CD4-positive, alpha-beta memory T cell (primary cell): ENCODE results near the gene PLCD3. TPM values are rescaled to one million over a fixed set of nuclear protein-coding genes. Genes with fewer than 3 reads are reported as not detected.
A peak's percentile ranks its signal among the peaks of the same experiment; 100 is the strongest.

Experiments
- CTCF ChIA-PET: fragments of 350-600 bp; sonication (Branson Sonifier 250); formaldehyde crosslinking; loops from one replicate; lab custom pipeline; 2021; ENCODE audit warnings: inconsistent platforms; ENCODE audit not compliant: partially characterized antibody; lab: Charles Lee
- POLR2A ChIA-PET: fragments of 350-600 bp; sonication (Branson Sonifier 250); formaldehyde crosslinking; loops from one replicate; lab custom pipeline; 2021; ENCODE audit not compliant: partially characterized antibody; lab: Charles Lee
- DNase-seq, 5 donors: peaks; one replicate each; pipeline versions ENCODE4 v3.0.0 to v3.0.0-alpha.2; 2020 to 2022; ENCODE audit warnings: mixed read lengths in 1 of 5
- H3K27ac ChIP-seq: one replicate; pipeline ENCODE4 v1.7.0; 2013; ENCODE audit warnings: low read depth, low read length
- H3K27me3 ChIP-seq: 2 replicates; pipeline ENCODE4 v1.7.0; 2013; ENCODE audit warnings: mild to moderate bottlenecking, low read length, moderate library complexity; ENCODE audit not compliant: insufficient read depth
- H3K36me3 ChIP-seq: 2 replicates; pipeline ENCODE4 v1.7.0; 2013; ENCODE audit warnings: mild to moderate bottlenecking, low read length, moderate library complexity; ENCODE audit not compliant: insufficient read depth
- H3K4me1 ChIP-seq: 2 replicates; pipeline ENCODE4 v1.7.0; 2013; ENCODE audit warnings: mild to moderate bottlenecking, low read length, moderate library complexity; ENCODE audit not compliant: insufficient read depth
- H3K4me3 ChIP-seq, 2 donors: one replicate each; pipeline ENCODE4 v1.7.0; 2013; ENCODE audit warnings: low read length in 2 of 2, mild to moderate bottlenecking in 1 of 2
- H3K9me3 ChIP-seq, 2 donors: one replicate each; pipeline ENCODE4 v1.7.0; 2013; ENCODE audit warnings: low read length in 2 of 2, control low read depth in 1 of 2; ENCODE audit not compliant: control insufficient read depth in 1 of 2
- H3K27ac Mint-ChIP-seq, 7 donors: one replicate each; pipeline ENCODE4 v1.8.0; 2020 to 2021; ENCODE audit warnings: mixed read lengths in 7 of 7, mild to moderate bottlenecking in 6 of 7, inconsistent platforms in 3 of 7, moderate library complexity in 3 of 7
- H3K27me3 Mint-ChIP-seq, 2 donors: one replicate each; pipeline ENCODE4 v1.8.0; 2020 to 2021; ENCODE audit warnings: mixed read lengths in 2 of 2
- H3K36me3 Mint-ChIP-seq, 2 donors: one replicate each; pipeline ENCODE4 v1.8.0; 2020 to 2021; ENCODE audit warnings: mixed read lengths in 2 of 2, inconsistent platforms in 1 of 2, mild to moderate bottlenecking in 1 of 2
- H3K4me1 Mint-ChIP-seq, 4 donors: one replicate each; pipeline ENCODE4 v1.8.0; 2020 to 2021; ENCODE audit warnings: mixed read lengths in 4 of 4, mild to moderate bottlenecking in 1 of 4
- H3K4me3 Mint-ChIP-seq, 8 donors: one replicate each; pipeline ENCODE4 v1.8.0; 2020 to 2021; ENCODE audit warnings: mixed read lengths in 8 of 8, mild to moderate bottlenecking in 7 of 8, moderate library complexity in 6 of 8, inconsistent platforms in 3 of 8
- H3K9me3 Mint-ChIP-seq, 8 donors: one replicate each; pipeline ENCODE4 v1.8.0; 2020 to 2021; ENCODE audit warnings: mixed read lengths in 8 of 8, mild to moderate bottlenecking in 5 of 8, inconsistent platforms in 3 of 8, moderate library complexity in 1 of 8
- intact Hi-C: fragments of 100-400 bp; cut with micrococcal nuclease; formaldehyde crosslinking; loops from one replicate; pipeline ENCODE4 v1.15.1; 2023
- polyA plus RNA-seq, 2 donors: library from polyadenylated mRNA; unstranded; fragments of 300-500 nt; fragmentation: Illumina TruSeq; gene quantifications; one replicate each; pipeline ENCODE4 v1.2.3, GENCODE V29; 2021
- total RNA-seq, 2 experiments: library from RNA; stranded (reverse); gene quantifications; one replicate each; pipeline ENCODE4 v1.2.3, GENCODE V29; 2021

PLCD3 gene
- total and polyA plus RNA-seq, 4 experiments from 2014 or later: 0.30 to 6.0 (median 2.3) TPM

GRCh38 chr17:45129940-45130680 lies 2.2 kb downstream of the PLCD3 start:
- H3K27ac Mint-ChIP-seq: peak overlapping the region in 2 of 7 donors; percentile 41 to 77
- POLR2A ChIA-PET: interaction anchor here (0.9 to 1.3 kb wide), 2 partner anchors 19 to 79 kb away, joined by 3 read pairs; partner anchors contain the start of gene HEXIM1
- Histone ChIP-seq H3K27ac (no peak overlapping the region), H3K4me3 (no peak overlapping the region), H3K4me1 (peaks cover 9% of the 10 kb centered on the region), H3K36me3 (no peaks in the 10 kb centered on the region), H3K9me3 (no peaks in the 10 kb centered on the region), H3K27me3 (no peaks in the 10 kb centered on the region)
- H3K4me1 Mint-ChIP-seq: peaks cover 3 to 15% (median 5%) of the 10 kb centered on the region in 4 donors
- peaks cover 0 to 2% of the 10 kb centered on the region in 2 donors for H3K36me3 Mint-ChIP-seq
- no peaks in the 10 kb centered on the region for H3K9me3 Mint-ChIP-seq
- peak overlapping the region in 5 of 8 donors; percentile 20 to 58 (median 39) for H3K4me3 Mint-ChIP-seq
- no peaks in the 10 kb centered on the region for H3K27me3 Mint-ChIP-seq
- DNase-seq: peak in 1 of 5 donors; percentile 5
- CTCF ChIA-PET: interaction anchor here (1.1 to 14.3 kb wide), 3 partner anchors 24 to 265 kb away, joined by 3 to 552 read pairs (median 300); partner anchors contain the start of genes HEXIM1 and HEXIM2
- intact Hi-C loops: no loop called here

- Histone ChIP-seq H3K4me3 (no peak overlapping the region), H3K36me3 (no peaks in the 10 kb centered on the region), H3K4me1 (peaks cover 10% of the 10 kb centered on the region), H3K9me3 (no peaks in the 10 kb centered on the region), H3K27me3 (no peaks in the 10 kb centered on the region), H3K27ac (no peak overlapping the region)
- Mint-ChIP-seq H3K36me3 (peaks cover 0 to 2% of the 10 kb centered on the region in 2 donors), H3K27ac (no peak overlapping the region), H3K27me3 (no peaks in the 10 kb centered on the region), H3K4me3 (peak overlapping the region in 1 of 8 donors; percentile 61), H3K4me1 (peaks cover 3 to 16% (median 5%) of the 10 kb centered on the region in 4 donors), H3K9me3 (no peaks in the 10 kb centered on the region)
- ChIA-PET POLR2A (no interaction called here), CTCF (interaction anchor here (1.1 to 14.3 kb wide), 3 partner anchors 25 to 264 kb away, joined by 3 to 552 read pairs (median 300); partner anchors contain the start of genes HEXIM1 and HEXIM2)
- peak in 1 of 5 donors; percentile 16 for DNase-seq
- intact Hi-C loops: no loop called here
These were observed 2.8 kb downstream of the PLCD3 start for GRCh38 chr17:45129426-45129939.

GRCh38 chr17:45128989-45129388 lies 3.3 kb downstream of the PLCD3 start:
- Histone ChIP-seq H3K27me3 (no peaks in the 10 kb centered on the region), H3K4me3 (no peak overlapping the region), H3K27ac (no peak overlapping the region), H3K4me1 (peaks cover 14% of the 10 kb centered on the region), H3K36me3 (no peaks in the 10 kb centered on the region), H3K9me3 (no peaks in the 10 kb centered on the region)
- Mint-ChIP-seq H3K4me3 (peak overlapping the region in 1 of 8 donors; percentile 61), H3K27ac (no peak overlapping the region), H3K27me3 (no peaks in the 10 kb centered on the region), H3K36me3 (peaks cover 0 to 2% of the 10 kb centered on the region in 2 donors), H3K9me3 (no peaks in the 10 kb centered on the region), H3K4me1 (peaks cover 3 to 17% (median 5%) of the 10 kb centered on the region in 4 donors)
- DNase-seq: no peak
- POLR2A ChIA-PET: no interaction called here
- CTCF ChIA-PET: interaction anchor here (8.7 to 14.3 kb wide), 2 partner anchors 25 to 69 kb away, joined by 300 to 552 read pairs; partner anchors contain the start of genes HEXIM1 and HEXIM2
- intact Hi-C loops: no loop called here

GRCh38 chr17:45128331-45128730 lies 4.0 kb downstream of the PLCD3 start:
- peaks cover 14% of the 10 kb centered on the region for H3K4me1 ChIP-seq
- CTCF ChIA-PET: interaction anchor here (8.7 to 14.3 kb wide), 2 partner anchors 26 to 70 kb away, joined by 300 to 552 read pairs; partner anchors contain the start of genes HEXIM1 and HEXIM2

GRCh38 chr17:45127548-45128300 lies 4.6 kb downstream of the PLCD3 start:
- Mint-ChIP-seq H3K27ac (no peak overlapping the region), H3K4me3 (peak overlapping the region in 1 of 8 donors; percentile 1), H3K9me3 (no peaks in the 10 kb centered on the region), H3K27me3 (no peaks in the 10 kb centered on the region), H3K36me3 (no peaks in the 10 kb centered on the region), H3K4me1 (peaks cover 0 to 12% (median 1%) of the 10 kb centered on the region in 4 donors)
- ChIA-PET CTCF (interaction anchor here (5.1 kb wide), 1 partner anchor 8 kb away, joined by 17 read pairs; the partner anchor contains the start of gene ACBD4), POLR2A (no interaction called here)
- H3K4me1 ChIP-seq: peaks cover 11% of the 10 kb centered on the region
- H3K9me3 ChIP-seq: no peaks in the 10 kb centered on the region
- H3K4me3 ChIP-seq: no peak overlapping the region
- no peaks in the 10 kb centered on the region for H3K36me3 ChIP-seq
- no peak for DNase-seq
- no peaks in the 10 kb centered on the region for H3K27me3 ChIP-seq
- intact Hi-C loops: no loop called here
- H3K27ac ChIP-seq: no peak overlapping the region

More at GRCh38 chr17:45128331-45128730, 4.0 kb downstream of the PLCD3 start:
- DNase-seq: no peak
- Mint-ChIP-seq H3K4me3 (no peak overlapping the region), H3K27ac (no peak overlapping the region), H3K9me3 (no peaks in the 10 kb centered on the region), H3K27me3 (no peaks in the 10 kb centered on the region), H3K36me3 (peaks cover 0 to 2% of the 10 kb centered on the region in 2 donors), H3K4me1 (peaks cover 0 to 12% (median 1%) of the 10 kb centered on the region in 4 donors)
- POLR2A ChIA-PET: no interaction called here
- Histone ChIP-seq H3K9me3 (no peaks in the 10 kb centered on the region), H3K27ac (no peak overlapping the region), H3K4me3 (no peak overlapping the region), H3K27me3 (no peaks in the 10 kb centered on the region), H3K36me3 (no peaks in the 10 kb centered on the region)
- intact Hi-C loops: no loop called here

- Mint-ChIP-seq H3K4me1 (peaks cover 0 to 12% (median 1%) of the 10 kb centered on the region in 4 donors), H3K27ac (no peak overlapping the region), H3K9me3 (no peaks in the 10 kb centered on the region), H3K27me3 (no peaks in the 10 kb centered on the region), H3K36me3 (no peaks in the 10 kb centered on the region), H3K4me3 (no peak overlapping the region)
- Histone ChIP-seq H3K27ac (no peak overlapping the region), H3K4me3 (no peak overlapping the region), H3K36me3 (no peaks in the 10 kb centered on the region), H3K27me3 (no peaks in the 10 kb centered on the region), H3K4me1 (peaks cover 11% of the 10 kb centered on the region), H3K9me3 (no peaks in the 10 kb centered on the region)
- ChIA-PET POLR2A (no interaction called here), CTCF (interaction anchor here (5.1 kb wide), 1 partner anchor 8 kb away, joined by 17 read pairs; the partner anchor contains the start of gene ACBD4)
- DNase-seq: no peak
- intact Hi-C loops: no loop called here
These were observed 5.1 kb downstream of the PLCD3 start for GRCh38 chr17:45127207-45127547.
